Duodenal mucosa (tissue), 2 donors: ENCODE results near the gene GK.
"Not testable (repeated sequence)": the region's sequence is repeated elsewhere in the genome, so short reads cannot be mapped to it uniquely, and the experiment has no call there.

ENCODE experiments used
- H3K27ac ChIP-seq: one replicate; pipeline ENCODE4 v1.7.0; 2013; ENCODE audit warnings: low read depth, low read length
- H3K27me3 ChIP-seq, 2 donors: one replicate each; pipeline ENCODE4 v1.7.0; 2013; ENCODE audit warnings: low read length in 2 of 2, control low read depth in 1 of 2; ENCODE audit not compliant: insufficient read depth in 2 of 2, control insufficient read depth in 1 of 2
- H3K36me3 ChIP-seq, 2 donors: one replicate each; pipeline ENCODE4 v1.7.0; 2013; ENCODE audit warnings: low read length in 2 of 2, control low read depth in 1 of 2; ENCODE audit not compliant: insufficient read depth in 2 of 2, control insufficient read depth in 1 of 2
- H3K4me1 ChIP-seq, 2 donors: one replicate each; pipeline ENCODE4 v1.7.0; 2013; ENCODE audit warnings: low read length in 2 of 2, control low read depth in 1 of 2; ENCODE audit not compliant: insufficient read depth in 2 of 2, control insufficient read depth in 1 of 2
- H3K4me3 ChIP-seq, 2 donors: one replicate each; pipeline ENCODE4 v1.7.0; 2013; ENCODE audit warnings: low read length in 2 of 2, low read depth in 1 of 2
- H3K9ac ChIP-seq, 2 donors: one replicate each; pipeline ENCODE4 v1.7.0; 2013; ENCODE audit warnings: low read length in 2 of 2, low read depth in 1 of 2
- H3K9me3 ChIP-seq, 2 donors: one replicate each; pipeline ENCODE4 v1.7.0; 2013; ENCODE audit warnings: low read length in 2 of 2, control low read depth in 1 of 2; ENCODE audit not compliant: control insufficient read depth in 1 of 2

The GK gene

GRCh38 chrX:30652527-30653414, 452 bp upstream of the GK start:
- peak overlapping the region; percentile 89 for H3K27ac ChIP-seq
- peak overlapping the region; percentile 81 to 85 for H3K4me3 ChIP-seq

GRCh38 chrX:30654386-30654785, 1.2 kb downstream of the GK start:
- Histone ChIP-seq H3K4me3 (peak overlapping the region; percentile 81 to 86), H3K27ac (peak overlapping the region; percentile 78), H3K9ac (peak overlapping the region; percentile 87 to 90)
- H3K27me3 ChIP-seq, H3K36me3 ChIP-seq, H3K4me1 ChIP-seq, H3K9me3 ChIP-seq: not testable (repeated sequence)

More at GRCh38 chrX:30652527-30653414, 452 bp upstream of the GK start:
- Histone ChIP-seq H3K36me3 (no peaks in the 10 kb centered on the region), H3K9ac (peak overlapping the region; percentile 59 to 90), H3K27me3 (no peaks in the 10 kb centered on the region), H3K9me3 (no peaks in the 10 kb centered on the region), H3K4me1 (peaks cover 0 to 5% of the 10 kb centered on the region in 2 donors)

- H3K27me3 ChIP-seq, result no peaks in the 10 kb centered on the region
- H3K36me3 ChIP-seq, result no peaks in the 10 kb centered on the region
- no peaks in the 10 kb centered on the region for H3K9me3 ChIP-seq
- H3K9ac ChIP-seq, result peak overlapping the region in 1 of 2 donors; percentile 26
- peak overlapping the region; percentile 21 to 43 for H3K4me3 ChIP-seq
- H3K27ac ChIP-seq, result no peak overlapping the region
- peaks cover 0 to 5% of the 10 kb centered on the region in 2 donors for H3K4me1 ChIP-seq
Measured at GRCh38 chrX:30654989-30655607, 1.9 kb downstream of the GK start.

GRCh38 chrX:30655991-30656390, 2.8 kb downstream of the GK start:
- H3K4me1 ChIP-seq, result peaks cover 0 to 5% of the 10 kb centered on the region in 2 donors
- H3K9ac ChIP-seq, result no peak overlapping the region
- no peak overlapping the region for H3K27ac ChIP-seq
- H3K36me3 ChIP-seq, result no peaks in the 10 kb centered on the region
- peak overlapping the region in 1 of 2 donors; percentile 43 for H3K4me3 ChIP-seq
- no peaks in the 10 kb centered on the region for H3K27me3 ChIP-seq
- no peaks in the 10 kb centered on the region for H3K9me3 ChIP-seq

- no peak overlapping the region for H3K27ac ChIP-seq
- no peak overlapping the region for H3K9ac ChIP-seq
- H3K4me1 ChIP-seq, result no peaks in the 10 kb centered on the region
- no peaks in the 10 kb centered on the region for H3K27me3 ChIP-seq
- no peak overlapping the region for H3K4me3 ChIP-seq
- no peaks in the 10 kb centered on the region for H3K36me3 ChIP-seq
- no peaks in the 10 kb centered on the region for H3K9me3 ChIP-seq
Measured at GRCh38 chrX:30657196-30658161, 4.3 kb downstream of the GK start.

- Histone ChIP-seq H3K9ac (no peak overlapping the region), H3K9me3 (no peaks in the 10 kb centered on the region)
Measured at GRCh38 chrX:30659421-30659820, 6.2 kb downstream of the GK start.

GRCh38 chrX:30661228-30661627, 8.0 kb downstream of the GK start:
- Histone ChIP-seq H3K4me1 (no peaks in the 10 kb centered on the region), H3K36me3 (no peaks in the 10 kb centered on the region), H3K27me3 (no peaks in the 10 kb centered on the region), H3K9me3 (no peaks in the 10 kb centered on the region), H3K27ac (no peak overlapping the region), H3K4me3 (no peak overlapping the region), H3K9ac (no peak overlapping the region)

More at GRCh38 chrX:30659421-30659820, 6.2 kb downstream of the GK start:
- H3K27me3 ChIP-seq, result no peaks in the 10 kb centered on the region
- no peak overlapping the region for H3K27ac ChIP-seq
- H3K4me3 ChIP-seq, result no peak overlapping the region
- H3K4me1 ChIP-seq, result no peaks in the 10 kb centered on the region
- H3K36me3 ChIP-seq, result no peaks in the 10 kb centered on the region

GRCh38 chrX:30663322-30663721, 10.1 kb downstream of the GK start:
- Histone ChIP-seq H3K9ac (no peak overlapping the region), H3K9me3 (no peaks in the 10 kb centered on the region), H3K27ac (no peak overlapping the region), H3K4me1 (no peaks in the 10 kb centered on the region), H3K36me3 (no peaks in the 10 kb centered on the region), H3K27me3 (no peaks in the 10 kb centered on the region), H3K4me3 (no peak overlapping the region)

GRCh38 chrX:30665471-30665870, 12.2 kb downstream of the GK start:
- H3K9me3 ChIP-seq, result no peaks in the 10 kb centered on the region
- no peaks in the 10 kb centered on the region for H3K4me1 ChIP-seq
- no peaks in the 10 kb centered on the region for H3K27me3 ChIP-seq
- H3K36me3 ChIP-seq, result peaks cover 5 to 6% of the 10 kb centered on the region in 2 donors
- no peak overlapping the region for H3K9ac ChIP-seq
- no peak overlapping the region for H3K27ac ChIP-seq
- no peak overlapping the region for H3K4me3 ChIP-seq
